ENCODE measurements around the gene MUC12.
"Not testable (repeated sequence)": the region's sequence is repeated elsewhere in the genome, so short reads cannot be mapped to it uniquely, and the experiment has no call there.

MUC12 gene

DNA sequence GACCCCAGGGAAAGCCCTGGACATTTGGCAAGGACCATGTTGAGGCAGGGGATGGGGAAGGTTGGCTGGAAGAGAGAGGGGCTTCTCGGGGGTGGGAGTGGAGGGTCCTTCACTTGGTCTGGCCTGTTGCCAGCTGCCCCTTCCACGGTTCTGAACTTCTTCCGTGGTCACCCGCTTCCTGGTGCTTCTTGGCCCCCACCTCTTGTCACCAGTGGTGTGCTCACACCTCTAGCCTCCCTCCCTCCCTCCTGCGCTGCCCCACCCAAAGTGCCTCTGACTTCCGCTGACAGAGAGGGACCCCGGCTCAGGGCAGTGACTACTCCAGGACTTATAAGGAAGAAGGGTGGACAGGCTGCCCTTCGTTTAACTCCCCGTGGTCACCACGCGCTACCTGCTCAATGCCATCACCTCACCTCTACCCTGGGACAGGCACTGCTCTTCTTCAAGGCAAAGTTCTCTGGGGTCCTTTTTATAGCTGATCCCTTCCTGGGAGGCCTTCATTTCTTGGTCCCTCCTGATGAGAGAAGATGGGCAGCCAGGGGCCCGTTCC lies at the start of gene MUC12:
Gene MUC12, plus strand, starts transcription at position 500 of the 550 bp plus-strand sequence. CDS start 58 bp downstream, outside the sequence.
- no peak within 1 kb of the TSS for H3K4me3 ChIP-seq (ENCODE audit: low read depth, low read length)
- no peak for DNase-seq (ENCODE audit: low read depth)
- TF ChIP-seq, protein P1, sequence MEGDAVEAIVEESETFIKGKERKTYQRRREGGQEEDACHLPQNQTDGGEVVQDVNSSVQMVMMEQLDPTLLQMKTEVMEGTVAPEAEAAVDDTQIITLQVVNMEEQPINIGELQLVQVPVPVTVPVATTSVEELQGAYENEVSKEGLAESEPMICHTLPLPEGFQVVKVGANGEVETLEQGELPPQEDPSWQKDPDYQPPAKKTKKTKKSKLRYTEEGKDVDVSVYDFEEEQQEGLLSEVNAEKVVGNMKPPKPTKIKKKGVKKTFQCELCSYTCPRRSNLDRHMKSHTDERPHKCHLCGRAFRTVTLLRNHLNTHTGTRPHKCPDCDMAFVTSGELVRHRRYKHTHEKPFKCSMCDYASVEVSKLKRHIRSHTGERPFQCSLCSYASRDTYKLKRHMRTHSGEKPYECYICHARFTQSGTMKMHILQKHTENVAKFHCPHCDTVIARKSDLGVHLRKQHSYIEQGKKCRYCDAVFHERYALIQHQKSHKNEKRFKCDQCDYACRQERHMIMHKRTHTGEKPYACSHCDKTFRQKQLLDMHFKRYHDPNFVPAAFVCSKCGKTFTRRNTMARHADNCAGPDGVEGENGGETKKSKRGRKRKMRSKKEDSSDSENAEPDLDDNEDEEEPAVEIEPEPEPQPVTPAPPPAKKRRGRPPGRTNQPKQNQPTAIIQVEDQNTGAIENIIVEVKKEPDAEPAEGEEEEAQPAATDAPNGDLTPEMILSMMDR (IDR thresholded peaks at IDR 0.05; ENCODE audit: insufficient read depth, low read depth, low read length, missing control alignments), result no peak

DNA sequence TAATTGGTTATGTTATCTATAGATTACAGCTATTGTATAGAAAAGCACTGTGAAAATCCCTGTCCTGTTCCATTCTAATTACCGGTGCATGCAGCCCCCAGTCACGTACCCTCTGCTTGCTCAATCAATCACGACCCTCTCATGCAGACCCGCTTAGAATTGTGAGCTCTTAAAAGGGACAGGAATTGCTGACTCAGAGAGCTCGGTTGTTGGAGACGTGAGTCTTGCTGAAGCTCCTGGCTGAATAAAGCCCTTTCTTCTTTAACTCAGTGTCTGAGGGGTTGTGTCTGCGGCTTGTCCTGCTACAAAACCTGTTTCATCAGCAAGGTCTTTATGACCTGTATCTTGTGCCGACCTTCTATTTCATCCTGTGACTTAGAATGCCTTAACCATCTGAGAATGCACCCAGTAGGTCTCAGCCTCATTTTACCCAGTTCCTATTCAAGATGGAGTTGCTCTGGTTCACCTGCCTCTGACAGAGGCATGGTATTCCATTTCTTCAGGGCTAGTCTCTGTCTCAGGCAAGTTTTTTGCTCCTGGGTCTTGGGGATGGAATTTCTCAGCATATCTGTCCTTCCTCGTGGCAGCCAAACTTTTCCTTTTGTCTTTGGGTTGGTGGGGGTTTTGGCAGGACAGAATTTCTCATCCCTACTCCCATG lies 49.5 kb upstream of the MUC12 start:
- H3K4me3 ChIP-seq (ENCODE audit: low read depth, low read length); DNase-seq (ENCODE audit: low read depth): not testable (repeated sequence)

GRCh38 chr7:100921039-100921438 lies 48.3 kb upstream of the MUC12 start:
- H3K4me3 ChIP-seq (ENCODE audit: low read depth, low read length), result no peak overlapping the region
- TF ChIP-seq, protein P1 (IDR thresholded peaks at IDR 0.05; ENCODE audit: insufficient read depth, low read depth, low read length, missing control alignments), result no peak
- no peak for DNase-seq (ENCODE audit: low read depth)

GRCh38 chr7:100923616-100924015 lies 45.7 kb upstream of the MUC12 start:
- not testable (repeated sequence) for H3K4me3 ChIP-seq (ENCODE audit: low read depth, low read length); DNase-seq (ENCODE audit: low read depth)

DNA sequence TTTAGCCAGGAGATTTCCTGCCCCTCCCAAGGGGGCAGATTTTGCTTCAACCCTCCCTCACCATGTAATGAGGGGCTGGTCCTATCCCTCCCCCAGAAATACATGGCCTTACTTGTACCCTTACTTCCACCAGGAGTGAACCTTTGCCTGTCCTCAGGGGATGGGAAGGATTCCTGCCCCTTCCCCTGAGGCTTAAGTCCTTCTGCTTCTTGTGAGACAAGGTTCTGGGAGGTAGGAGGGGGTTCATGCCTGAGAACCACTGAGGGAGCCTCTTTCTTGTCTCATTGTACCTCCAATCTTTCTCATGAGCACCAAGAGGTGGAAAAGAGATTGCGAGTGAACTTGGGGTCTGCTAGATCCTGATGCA lies 39.6 kb upstream of the MUC12 start:
- TF ChIP-seq, protein P1 (IDR thresholded peaks at IDR 0.05; ENCODE audit: insufficient read depth, low read depth, low read length, missing control alignments), result no peak
- DNase-seq (ENCODE audit: low read depth), result no peak
- no peak overlapping the region for H3K4me3 ChIP-seq (ENCODE audit: low read depth, low read length)

- H3K4me3 ChIP-seq (ENCODE audit: low read depth, low read length), result no peak overlapping the region
- no peak for DNase-seq (ENCODE audit: low read depth)
- TF ChIP-seq, protein P1 (IDR thresholded peaks at IDR 0.05; ENCODE audit: insufficient read depth, low read depth, low read length, missing control alignments), result no peak
These were observed 35.6 kb upstream of the MUC12 start for GRCh38 chr7:100933734-100934133.

GRCh38 chr7:100935381-100935780 lies 34.0 kb upstream of the MUC12 start:
- DNase-seq (ENCODE audit: low read depth); H3K4me3 ChIP-seq (ENCODE audit: low read depth, low read length): not testable (repeated sequence)

GRCh38 chr7:100936167-100936566 lies 33.2 kb upstream of the MUC12 start:
- DNase-seq (ENCODE audit: low read depth); H3K4me3 ChIP-seq (ENCODE audit: low read depth, low read length): not testable (repeated sequence)

DNA sequence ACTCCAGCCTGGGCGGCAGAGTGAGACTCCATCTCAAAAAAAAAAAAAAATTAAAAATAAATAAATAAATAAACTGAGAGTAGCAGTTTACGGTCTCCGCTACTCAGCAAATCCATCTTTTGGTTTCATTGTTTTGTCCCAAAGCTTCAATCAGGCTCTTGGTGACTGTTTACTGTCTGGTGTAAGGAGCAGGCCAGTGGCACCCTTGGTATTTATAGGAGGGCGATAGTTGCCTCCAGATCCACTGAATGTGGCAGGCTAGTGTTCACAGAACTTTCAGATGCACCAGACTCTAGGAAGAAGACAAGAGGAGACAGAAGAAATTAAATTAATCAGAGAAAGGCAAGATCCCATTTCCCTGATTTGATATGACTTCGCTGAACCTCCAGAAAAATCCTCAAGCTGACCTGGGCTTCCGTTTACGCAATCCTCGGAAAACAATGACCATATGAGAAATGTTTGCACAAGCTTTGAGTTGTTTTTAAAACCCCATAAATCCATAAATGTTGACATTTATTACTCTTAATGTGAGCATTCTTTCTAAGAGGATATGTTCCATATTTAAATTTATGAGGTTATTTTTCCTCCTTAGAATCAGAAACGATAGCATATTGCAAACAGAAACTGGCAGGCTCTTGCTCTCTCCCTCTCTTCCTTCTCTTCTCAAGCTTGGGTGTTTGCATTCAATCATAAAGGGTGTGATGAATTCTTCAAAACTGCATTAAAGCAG lies 27.2 kb upstream of the MUC12 start:
- no peak for DNase-seq (ENCODE audit: low read depth)
- no peak overlapping the region for H3K4me3 ChIP-seq (ENCODE audit: low read depth, low read length)
- TF ChIP-seq, protein P1 (IDR thresholded peaks at IDR 0.05; ENCODE audit: insufficient read depth, low read depth, low read length, missing control alignments), result no peak

All from GM12865 (cell line).